K562 (cell line): ENCODE data around the gene RWDD1. TPM values are rescaled to one million over a fixed set of nuclear protein-coding genes. Genes with fewer than 3 reads are reported as not detected.

Source experiments
- C11orf30 ChIP-seq: fragments of 450-650 bp; IDR thresholded peaks from 2 replicates; pipeline ENCODE4 v1.6.1; 2016; ENCODE audit warnings: low read depth, mild to moderate bottlenecking
- CBFB ChIP-seq: sonication (generic); formaldehyde crosslinking; IDR thresholded peaks from 2 replicates; pipeline ENCODE4 v1.4.0; 2020; ENCODE audit warnings: mild to moderate bottlenecking, missing genetic modification reagents
- FIP1L1 ChIP-seq: fragments of 200-400 bp; formaldehyde crosslinking; IDR thresholded peaks from 2 replicates; pipeline ENCODE4 v1.6.1; 2018; ENCODE audit warnings: mild to moderate bottlenecking, low read depth, low read length; ENCODE audit not compliant: poor library complexity, severe bottlenecking
- IRF2 ChIP-seq: sonication (generic); formaldehyde crosslinking; IDR thresholded peaks from 2 replicates; pipeline ENCODE4 v1.8.1; 2022; ENCODE audit warnings: mild to moderate bottlenecking, missing genetic modification reagents
- KDM2B ChIP-seq: fragments of 250-450 bp; sonication (Bioruptor Pico); IDR thresholded peaks from 2 replicates; pipeline ENCODE4 v1.8.0; 2021; ENCODE audit warnings: mild to moderate bottlenecking, moderate library complexity
- LCOR ChIP-seq: sonication (generic); formaldehyde crosslinking; IDR thresholded peaks from 2 replicates; pipeline ENCODE4 v1.8.0; 2022; ENCODE audit warnings: mild to moderate bottlenecking, missing genetic modification reagents
- NBN ChIP-seq: fragments of 450-650 bp; IDR thresholded peaks from 2 replicates; pipeline ENCODE4 v1.6.1; 2016; ENCODE audit warnings: low read depth, mild to moderate bottlenecking
- OTX1 ChIP-seq: fragments of 450-650 bp; formaldehyde crosslinking; IDR thresholded peaks from 2 replicates; pipeline ENCODE4 v1.4.0; 2022; ENCODE audit warnings: mild to moderate bottlenecking
- PHF8 ChIP-seq: fragments of 200-600 bp; sonication (generic); IDR thresholded peaks from 2 replicates; pipeline ENCODE4 v1.6.1; 2012; ENCODE audit warnings: mixed run types, mild to moderate bottlenecking, inconsistent platforms, low read length, moderate library complexity, borderline replicate concordance
- RBM17 ChIP-seq: fragments of 200-400 bp; formaldehyde crosslinking; IDR thresholded peaks from 2 replicates; pipeline ENCODE4 v1.6.1; 2017; ENCODE audit warnings: low read depth, mild to moderate bottlenecking, low read length, borderline replicate concordance
- polyA plus RNA-seq, 8 experiments: library from polyadenylated mRNA; depleted of rRNA in 4 of 8; stranded (reverse) in 5 of 8; unstranded in 3 of 8; fragments of >200 nt; fragmentation: Nextera tagmentation in 2 of 8; fragmentation: Illumina TruSeq in 1 of 8; extraction: Ambion mirVana in 2 of 8; extraction: Trizol in 1 of 8; gene quantifications; 2 replicates each; pipeline versions ENCODE4 v1.2.1 to v1.2.3, GENCODE V29; 2011 to 2014; ENCODE audit warnings: inconsistent platforms in 1 of 8, missing spikeins in 1 of 8
- total RNA-seq, 7 experiments: library from RNA; depleted of rRNA in 6 of 7; stranded (reverse); fragments of >200 nt in 6 of 7; fragmentation: Illumina TruSeq in 2 of 7; extraction: Trizol in 2 of 7; gene quantifications; 2 replicates each; pipeline versions ENCODE4 v1.2.1 to v1.2.3, GENCODE V29; 2011 to 2021; ENCODE audit warnings: low replicate concordance in 1 of 7
- TF ChIP-seq, protein P1 (sequence below): sonication (generic); formaldehyde crosslinking; IDR thresholded peaks from 2 replicates; pipeline ENCODE4 v1.8.0; 2023; ENCODE audit warnings: mild to moderate bottlenecking, missing genetic modification reagents
- TF ChIP-seq, protein P2 (sequence below): fragments of 250-450 bp; sonication (Bioruptor Pico); IDR thresholded peaks from 2 replicates; pipeline ENCODE4 v1.4.0; 2020; ENCODE audit warnings: mild to moderate bottlenecking
- TF ChIP-seq, protein P3 (sequence below): fragments of 450-650 bp; IDR thresholded peaks from 2 replicates; pipeline ENCODE4 v1.6.1; 2016; ENCODE audit warnings: low read depth

Gene RWDD1
- total and polyA plus RNA-seq, 9 of the 15 experiments (the other 6 are each of a cell fraction or from before 2014, with no cell fraction given) = 31.9 to 89.8 (median 48.7) TPM

GRCh38 chr6:116570856-116571682 is at the start of gene RWDD1 (continued):
- TF ChIP-seq, protein P1, sequence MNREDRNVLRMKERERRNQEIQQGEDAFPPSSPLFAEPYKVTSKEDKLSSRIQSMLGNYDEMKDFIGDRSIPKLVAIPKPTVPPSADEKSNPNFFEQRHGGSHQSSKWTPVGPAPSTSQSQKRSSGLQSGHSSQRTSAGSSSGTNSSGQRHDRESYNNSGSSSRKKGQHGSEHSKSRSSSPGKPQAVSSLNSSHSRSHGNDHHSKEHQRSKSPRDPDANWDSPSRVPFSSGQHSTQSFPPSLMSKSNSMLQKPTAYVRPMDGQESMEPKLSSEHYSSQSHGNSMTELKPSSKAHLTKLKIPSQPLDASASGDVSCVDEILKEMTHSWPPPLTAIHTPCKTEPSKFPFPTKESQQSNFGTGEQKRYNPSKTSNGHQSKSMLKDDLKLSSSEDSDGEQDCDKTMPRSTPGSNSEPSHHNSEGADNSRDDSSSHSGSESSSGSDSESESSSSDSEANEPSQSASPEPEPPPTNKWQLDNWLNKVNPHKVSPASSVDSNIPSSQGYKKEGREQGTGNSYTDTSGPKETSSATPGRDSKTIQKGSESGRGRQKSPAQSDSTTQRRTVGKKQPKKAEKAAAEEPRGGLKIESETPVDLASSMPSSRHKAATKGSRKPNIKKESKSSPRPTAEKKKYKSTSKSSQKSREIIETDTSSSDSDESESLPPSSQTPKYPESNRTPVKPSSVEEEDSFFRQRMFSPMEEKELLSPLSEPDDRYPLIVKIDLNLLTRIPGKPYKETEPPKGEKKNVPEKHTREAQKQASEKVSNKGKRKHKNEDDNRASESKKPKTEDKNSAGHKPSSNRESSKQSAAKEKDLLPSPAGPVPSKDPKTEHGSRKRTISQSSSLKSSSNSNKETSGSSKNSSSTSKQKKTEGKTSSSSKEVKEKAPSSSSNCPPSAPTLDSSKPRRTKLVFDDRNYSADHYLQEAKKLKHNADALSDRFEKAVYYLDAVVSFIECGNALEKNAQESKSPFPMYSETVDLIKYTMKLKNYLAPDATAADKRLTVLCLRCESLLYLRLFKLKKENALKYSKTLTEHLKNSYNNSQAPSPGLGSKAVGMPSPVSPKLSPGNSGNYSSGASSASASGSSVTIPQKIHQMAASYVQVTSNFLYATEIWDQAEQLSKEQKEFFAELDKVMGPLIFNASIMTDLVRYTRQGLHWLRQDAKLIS (CRISPR knock-in tag) = peak; percentile 35; the same call in 1 of the 2 replicates
- TF ChIP-seq RBM17 (no peak), LCOR (0 out of 2 replicates have a peak, but pooled peaks have one; percentile 73), IRF2 (CRISPR knock-in tag) (no peak), CBFB (no peak), KDM2B (CRISPR knock-in tag) (no peak), C11orf30 (peak; percentile 96), PHF8 (peak; percentile 85), OTX1 (no peak), NBN (peak; percentile 47), FIP1L1 (peak; percentile 97)
- TF ChIP-seq, protein P2, sequence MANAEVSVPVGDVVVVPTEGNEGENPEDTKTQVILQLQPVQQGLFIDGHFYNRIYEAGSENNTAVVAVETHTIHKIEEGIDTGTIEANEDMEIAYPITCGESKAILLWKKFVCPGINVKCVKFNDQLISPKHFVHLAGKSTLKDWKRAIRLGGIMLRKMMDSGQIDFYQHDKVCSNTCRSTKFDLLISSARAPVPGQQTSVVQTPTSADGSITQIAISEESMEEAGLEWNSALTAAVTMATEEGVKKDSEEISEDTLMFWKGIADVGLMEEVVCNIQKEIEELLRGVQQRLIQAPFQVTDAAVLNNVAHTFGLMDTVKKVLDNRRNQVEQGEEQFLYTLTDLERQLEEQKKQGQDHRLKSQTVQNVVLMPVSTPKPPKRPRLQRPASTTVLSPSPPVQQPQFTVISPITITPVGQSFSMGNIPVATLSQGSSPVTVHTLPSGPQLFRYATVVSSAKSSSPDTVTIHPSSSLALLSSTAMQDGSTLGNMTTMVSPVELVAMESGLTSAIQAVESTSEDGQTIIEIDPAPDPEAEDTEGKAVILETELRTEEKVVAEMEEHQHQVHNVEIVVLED = peak; percentile 51
- TF ChIP-seq, protein P3, sequence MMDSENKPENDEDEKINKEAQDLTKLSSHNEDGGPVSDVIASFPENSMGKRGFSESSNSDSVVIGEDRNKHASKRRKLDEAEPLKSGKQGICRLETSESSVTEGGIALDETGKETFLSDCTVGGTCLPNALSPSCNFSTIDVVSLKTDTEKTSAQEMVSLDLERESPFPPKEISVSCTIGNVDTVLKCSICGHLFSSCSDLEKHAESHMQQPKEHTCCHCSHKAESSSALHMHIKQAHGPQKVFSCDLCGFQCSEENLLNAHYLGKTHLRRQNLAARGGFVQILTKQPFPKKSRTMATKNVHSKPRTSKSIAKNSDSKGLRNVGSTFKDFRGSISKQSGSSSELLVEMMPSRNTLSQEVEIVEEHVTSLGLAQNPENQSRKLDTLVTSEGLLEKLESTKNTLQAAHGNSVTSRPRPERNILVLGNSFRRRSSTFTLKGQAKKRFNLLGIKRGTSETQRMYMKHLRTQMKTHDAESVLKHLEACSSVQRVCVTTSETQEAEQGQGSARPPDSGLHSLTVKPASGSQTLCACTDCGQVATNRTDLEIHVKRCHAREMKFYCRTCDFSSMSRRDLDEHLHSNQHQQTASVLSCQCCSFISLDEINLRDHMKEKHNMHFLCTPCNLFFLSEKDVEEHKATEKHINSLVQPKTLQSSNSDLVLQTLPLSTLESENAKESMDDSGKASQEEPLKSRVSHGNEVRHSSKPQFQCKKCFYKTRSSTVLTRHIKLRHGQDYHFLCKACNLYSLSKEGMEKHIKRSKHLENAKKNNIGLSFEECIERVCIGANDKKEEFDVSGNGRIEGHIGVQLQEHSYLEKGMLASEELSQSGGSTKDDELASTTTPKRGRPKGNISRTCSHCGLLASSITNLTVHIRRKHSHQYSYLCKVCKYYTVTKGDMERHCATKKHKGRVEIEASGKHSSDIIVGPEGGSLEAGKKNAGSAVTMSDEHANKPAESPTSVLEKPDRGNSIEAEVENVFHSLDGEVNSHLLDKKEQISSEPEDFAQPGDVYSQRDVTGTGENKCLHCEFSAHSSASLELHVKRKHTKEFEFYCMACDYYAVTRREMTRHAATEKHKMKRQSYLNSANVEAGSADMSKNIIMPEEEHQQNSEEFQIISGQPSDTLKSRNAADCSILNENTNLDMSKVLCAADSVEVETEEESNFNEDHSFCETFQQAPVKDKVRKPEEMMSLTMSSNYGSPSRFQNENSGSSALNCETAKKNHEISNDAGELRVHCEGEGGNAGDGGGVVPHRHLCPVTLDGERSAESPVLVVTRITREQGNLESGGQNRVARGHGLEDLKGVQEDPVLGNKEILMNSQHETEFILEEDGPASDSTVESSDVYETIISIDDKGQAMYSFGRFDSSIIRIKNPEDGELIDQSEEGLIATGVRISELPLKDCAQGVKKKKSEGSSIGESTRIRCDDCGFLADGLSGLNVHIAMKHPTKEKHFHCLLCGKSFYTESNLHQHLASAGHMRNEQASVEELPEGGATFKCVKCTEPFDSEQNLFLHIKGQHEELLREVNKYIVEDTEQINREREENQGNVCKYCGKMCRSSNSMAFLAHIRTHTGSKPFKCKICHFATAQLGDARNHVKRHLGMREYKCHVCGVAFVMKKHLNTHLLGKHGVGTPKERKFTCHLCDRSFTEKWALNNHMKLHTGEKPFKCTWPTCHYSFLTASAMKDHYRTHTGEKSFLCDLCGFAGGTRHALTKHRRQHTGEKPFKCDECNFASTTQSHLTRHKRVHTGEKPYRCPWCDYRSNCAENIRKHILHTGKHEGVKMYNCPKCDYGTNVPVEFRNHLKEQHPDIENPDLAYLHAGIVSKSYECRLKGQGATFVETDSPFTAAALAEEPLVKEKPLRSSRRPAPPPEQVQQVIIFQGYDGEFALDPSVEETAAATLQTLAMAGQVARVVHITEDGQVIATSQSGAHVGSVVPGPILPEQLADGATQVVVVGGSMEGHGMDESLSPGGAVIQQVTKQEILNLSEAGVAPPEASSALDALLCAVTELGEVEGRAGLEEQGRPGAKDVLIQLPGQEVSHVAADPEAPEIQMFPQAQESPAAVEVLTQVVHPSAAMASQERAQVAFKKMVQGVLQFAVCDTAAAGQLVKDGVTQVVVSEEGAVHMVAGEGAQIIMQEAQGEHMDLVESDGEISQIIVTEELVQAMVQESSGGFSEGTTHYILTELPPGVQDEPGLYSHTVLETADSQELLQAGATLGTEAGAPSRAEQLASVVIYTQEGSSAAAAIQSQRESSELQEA = no peak
